Activated B cell treated with CpG ODN at 0.5 μM for 24 hours (primary cell): ENCODE measurements around the gene ZNF408. TPM values are rescaled to one million over a fixed set of nuclear protein-coding genes. Genes with fewer than 3 reads are reported as not detected.

Source experiments
- ATAC-seq: fragments of 200-7000 bp; cut with Tn5 transposase; one replicate; pipeline ENCODE4 v1.10.0; 2021; ENCODE audit warnings: low read depth, mild to moderate bottlenecking, moderate library complexity
- CTCF ChIA-PET: fragments of 350-600 bp; sonication (Branson Sonifier 250); formaldehyde crosslinking; loops from one replicate; lab custom pipeline; 2021; ENCODE audit warnings: antibody characterized with exemption; lab: Charles Lee
- POLR2A ChIA-PET: fragments of 350-600 bp; sonication (Branson Sonifier 250); formaldehyde crosslinking; loops from one replicate; lab custom pipeline; 2021; ENCODE audit warnings: antibody characterized with exemption; lab: Charles Lee
- DNase-seq: peaks from one replicate; pipeline ENCODE4 v3.0.0; 2022
- H3K27ac Mint-ChIP-seq: one replicate; pipeline ENCODE4 v1.8.0; 2020; ENCODE audit warnings: mixed read lengths
- H3K27me3 Mint-ChIP-seq: one replicate; pipeline ENCODE4 v1.8.0; 2021; ENCODE audit warnings: mixed read lengths
- H3K36me3 Mint-ChIP-seq: one replicate; pipeline ENCODE4 v1.8.0; 2021; ENCODE audit warnings: low read depth, mixed read lengths
- H3K4me1 Mint-ChIP-seq: one replicate; pipeline ENCODE4 v1.8.0; 2021; ENCODE audit warnings: mixed read lengths
- H3K4me3 Mint-ChIP-seq: one replicate; pipeline ENCODE4 v1.8.0; 2020; ENCODE audit warnings: mild to moderate bottlenecking, mixed read lengths
- H3K9me3 Mint-ChIP-seq: one replicate; pipeline ENCODE4 v1.8.0; 2020; ENCODE audit warnings: mixed read lengths
- CTCF ChIP-seq: fragments of 200-600 bp; IDR thresholded peaks from one replicate; pipeline ENCODE4 v1.8.0; 2022; ENCODE audit warnings: antibody characterized with exemption, mild to moderate bottlenecking
- intact Hi-C: fragments of 100-400 bp; cut with micrococcal nuclease; formaldehyde crosslinking; loops from one replicate; pipeline ENCODE4 v1.15.1; 2024
- total RNA-seq: library from RNA; stranded (reverse); gene quantifications from 2 replicates; pipeline ENCODE4 v1.2.3, GENCODE V29; 2022

The ZNF408 gene
- total RNA-seq, 1 donor from 2014 or later = 16.1 TPM

- DNase-seq (no peak), ATAC-seq (no peak)
- Mint-ChIP-seq H3K27me3 (no peaks in the 10 kb centered on the region), H3K36me3 (peaks cover 68% of the 10 kb centered on the region), H3K4me1 (peaks cover 28% of the 10 kb centered on the region), H3K4me3 (no peak overlapping the region), H3K9me3 (no peaks in the 10 kb centered on the region), H3K27ac (no peak overlapping the region)
- no peak for TF ChIP-seq CTCF
- POLR2A ChIA-PET = interaction anchor here (0.5 kb wide), 1 partner anchor 778 kb away, joined by 5 read pairs; no protein-coding TSS in a partner anchor
- CTCF ChIA-PET = no interaction called here
- intact Hi-C loops = no loop called here
Measured at GRCh38 chr11:46679241-46680163, 21.3 kb upstream of the ZNF408 start.

- no peak for ATAC-seq
- H3K4me3 Mint-ChIP-seq = no peak overlapping the region
- no peak for DNase-seq
- H3K27ac Mint-ChIP-seq = no peak overlapping the region
- ChIA-PET CTCF (no interaction called here), POLR2A (interaction anchor here (0.5 kb wide), 1 partner anchor 777 kb away, joined by 5 read pairs; no protein-coding TSS in a partner anchor)
- no peak for TF ChIP-seq CTCF
- peaks cover 20% of the 10 kb centered on the region for H3K4me1 Mint-ChIP-seq
- H3K27me3 Mint-ChIP-seq = no peaks in the 10 kb centered on the region
- no peaks in the 10 kb centered on the region for H3K9me3 Mint-ChIP-seq
- peaks cover 72% of the 10 kb centered on the region for H3K36me3 Mint-ChIP-seq
- intact Hi-C loops = no loop called here
Measured at GRCh38 chr11:46680164-46680760, 20.6 kb upstream of the ZNF408 start.

GRCh38 chr11:46680815-46681214 is 20.0 kb upstream of the ZNF408 start:
- Mint-ChIP-seq H3K4me1 (peaks cover 15% of the 10 kb centered on the region), H3K36me3 (peaks cover 76% of the 10 kb centered on the region), H3K27me3 (no peaks in the 10 kb centered on the region), H3K27ac (no peak overlapping the region), H3K4me3 (no peak overlapping the region), H3K9me3 (no peaks in the 10 kb centered on the region)
- intact Hi-C loops = no loop called here
- TF ChIP-seq CTCF = no peak
- DNase-seq = no peak
- CTCF ChIA-PET = no interaction called here
- POLR2A ChIA-PET = no interaction called here
- no peak for ATAC-seq

- Mint-ChIP-seq H3K4me3 (no peak overlapping the region), H3K27me3 (no peaks in the 10 kb centered on the region), H3K36me3 (peaks cover 80% of the 10 kb centered on the region), H3K27ac (no peak overlapping the region), H3K9me3 (no peaks in the 10 kb centered on the region), H3K4me1 (peaks cover 7% of the 10 kb centered on the region)
- ChIA-PET CTCF (no interaction called here), POLR2A (no interaction called here)
- intact Hi-C loops = no loop called here
- ATAC-seq (no peak), DNase-seq (no peak)
- TF ChIP-seq CTCF = no peak
Measured at GRCh38 chr11:46681814-46682213, 19.0 kb upstream of the ZNF408 start.
